Keratinocyte (primary cell): ENCODE measurements around the gene PSD4. TPM values are rescaled to one million over a fixed set of nuclear protein-coding genes. Genes with fewer than 3 reads are reported as not detected.

ENCODE experiments used
- DNase-seq: peaks from one replicate; pipeline ENCODE4 v3.0.0-alpha.2; 2011; ENCODE audit warnings: low read depth, missing footprints, low spot score
- FAIRE-seq: peaks from 2 replicates; lab custom pipeline; 2011; peaks lifted over from hg19 to GRCh38; lab: Jason Lieb, UNC
- H2AFZ ChIP-seq: 2 replicates; pipeline ENCODE4 v1.6.0; 2012; ENCODE audit warnings: low read length, control low read depth, inconsistent platforms; ENCODE audit not compliant: control insufficient read depth
- H3K27ac ChIP-seq: 2 replicates; pipeline ENCODE4 v1.5.1; 2011; ENCODE audit warnings: low read length; ENCODE audit not compliant: control insufficient read depth, insufficient read depth
- H3K27me3 ChIP-seq: 3 replicates; pipeline ENCODE4 v1.6.0; 2011; ENCODE audit warnings: low read length; ENCODE audit not compliant: control insufficient read depth, insufficient read depth; ENCODE audit errors: extremely low read depth
- H3K36me3 ChIP-seq, 2 experiments: 2 replicates in 1 of 2; 3 replicates in 1 of 2; pipeline ENCODE4 v1.5.1; 2011; ENCODE audit warnings: low read length in 2 of 2, mild to moderate bottlenecking in 1 of 2; ENCODE audit not compliant: control insufficient read depth in 2 of 2, insufficient read depth in 2 of 2; ENCODE audit errors: extremely low read depth in 1 of 2
- H3K4me1 ChIP-seq: 3 replicates; pipeline ENCODE4 v1.5.1; 2011; ENCODE audit warnings: low read length; ENCODE audit not compliant: control insufficient read depth, insufficient read depth; ENCODE audit errors: extremely low read depth
- H3K4me2 ChIP-seq: 3 replicates; pipeline ENCODE4 v1.6.0; 2011; ENCODE audit warnings: low read depth, low read length; ENCODE audit not compliant: control insufficient read depth, insufficient read depth; ENCODE audit errors: extremely low read depth
- H3K4me3 ChIP-seq, 3 experiments: fragments of 200-600 bp in 1 of 3; sonication (generic) in 1 of 3; 2 replicates in 2 of 3; 3 replicates in 1 of 3; pipeline ENCODE4 v1.5.1; 2011 to 2016; ENCODE audit warnings: low read length in 3 of 3, mild to moderate bottlenecking in 3 of 3, control low read depth in 2 of 3, inconsistent platforms in 1 of 3, low read depth in 1 of 3, mixed read lengths in 1 of 3, mixed run types in 1 of 3, moderate library complexity in 1 of 3; ENCODE audit not compliant: control insufficient read depth in 2 of 3, insufficient read depth in 2 of 3; ENCODE audit errors: extremely low read depth in 1 of 3
- H3K79me2 ChIP-seq: 2 replicates; pipeline ENCODE4 v1.6.0; 2012; ENCODE audit warnings: low read length; ENCODE audit not compliant: control insufficient read depth, insufficient read depth
- H3K9ac ChIP-seq: 3 replicates; pipeline ENCODE4 v1.6.0; 2011; ENCODE audit warnings: low read length; ENCODE audit not compliant: control insufficient read depth, insufficient read depth; ENCODE audit errors: extremely low read depth
- H3K9me1 ChIP-seq: 3 replicates; pipeline ENCODE4 v1.6.0; 2011; ENCODE audit warnings: low read length; ENCODE audit not compliant: control insufficient read depth, insufficient read depth; ENCODE audit errors: extremely low read depth
- H3K9me3 ChIP-seq: 2 replicates; pipeline ENCODE4 v1.5.1; 2012; ENCODE audit warnings: low read depth, low read length; ENCODE audit not compliant: control insufficient read depth
- H4K20me1 ChIP-seq: 3 replicates; pipeline ENCODE4 v1.6.0; 2011; ENCODE audit warnings: low read length; ENCODE audit not compliant: control insufficient read depth, insufficient read depth; ENCODE audit errors: extremely low read depth
- EZH2 ChIP-seq: IDR thresholded peaks from one replicate; pipeline ENCODE4 v1.6.1; 2012; ENCODE audit warnings: inconsistent platforms, mild to moderate bottlenecking, low read length, moderate library complexity
- dilution Hi-C: fragments of 300-500 bp; cut with MboI; formaldehyde crosslinking; loops from one replicate; pipeline ENCODE4 v1.7.0; 2020; ENCODE audit warnings: low sequenced_read_pairs; ENCODE audit not compliant: extremely low pct_ligation_motif_present
- polyA plus RNA-seq, 5 experiments: library from polyadenylated mRNA; depleted of rRNA in 3 of 5; stranded (reverse) in 3 of 5; stranded (forward) in 1 of 5; unstranded in 1 of 5; fragments of >200 nt; gene quantifications; 1 replicate in 1 of 5; 2 replicates in 3 of 5; 3 replicates in 1 of 5; pipeline versions ENCODE4 v1.2.1 to v1.2.3, GENCODE V29; 2011 to 2012; ENCODE audit warnings: missing spikeins in 2 of 5, low read depth in 1 of 5, low replicate concordance in 1 of 5
- TF ChIP-seq, protein P1 (sequence below), 3 experiments: IDR thresholded peaks in 1 of 3; conservative IDR thresholded peaks in 1 of 3; optimal IDR thresholded peaks in 1 of 3; 2 replicates in 2 of 3; 3 replicates in 1 of 3; pipeline versions ENCODE3 to v1.5.1; 2011; ENCODE audit warnings: low read length in 3 of 3, mild to moderate bottlenecking in 3 of 3, moderate library complexity in 2 of 3, control low read depth in 1 of 3, inconsistent platforms in 1 of 3; ENCODE audit not compliant: insufficient read depth in 2 of 3; ENCODE audit errors: extremely low read depth in 1 of 3

The PSD4 gene
- polyA plus RNA-seq, 1 donor (not counting 4 experiments of a cell fraction or from before 2014, with no cell fraction given) = 11.1 TPM

DNA sequence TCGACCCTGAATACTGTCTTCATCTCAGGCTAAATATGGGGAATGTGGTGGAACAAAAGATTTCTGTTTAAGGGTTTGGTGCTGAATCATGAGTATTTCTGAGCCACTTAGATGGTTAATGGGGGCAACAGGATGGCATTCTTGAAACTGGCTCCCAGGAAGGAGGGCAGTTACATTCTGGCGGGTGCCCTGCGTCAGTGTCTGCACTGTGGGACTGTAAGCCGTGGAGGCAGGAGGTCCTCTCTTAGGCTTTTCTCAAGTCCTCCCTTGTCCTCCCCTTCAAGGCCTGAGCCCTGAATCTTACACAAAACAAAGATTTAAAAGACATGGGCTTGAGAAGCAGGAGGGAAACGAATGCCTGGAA lies 45.7 kb downstream of the PSD4 start:
- dilution Hi-C loops = no loop called here
- H3K4me2 ChIP-seq = no peak overlapping the region
- no peak overlapping the region for H3K9ac ChIP-seq

DNA sequence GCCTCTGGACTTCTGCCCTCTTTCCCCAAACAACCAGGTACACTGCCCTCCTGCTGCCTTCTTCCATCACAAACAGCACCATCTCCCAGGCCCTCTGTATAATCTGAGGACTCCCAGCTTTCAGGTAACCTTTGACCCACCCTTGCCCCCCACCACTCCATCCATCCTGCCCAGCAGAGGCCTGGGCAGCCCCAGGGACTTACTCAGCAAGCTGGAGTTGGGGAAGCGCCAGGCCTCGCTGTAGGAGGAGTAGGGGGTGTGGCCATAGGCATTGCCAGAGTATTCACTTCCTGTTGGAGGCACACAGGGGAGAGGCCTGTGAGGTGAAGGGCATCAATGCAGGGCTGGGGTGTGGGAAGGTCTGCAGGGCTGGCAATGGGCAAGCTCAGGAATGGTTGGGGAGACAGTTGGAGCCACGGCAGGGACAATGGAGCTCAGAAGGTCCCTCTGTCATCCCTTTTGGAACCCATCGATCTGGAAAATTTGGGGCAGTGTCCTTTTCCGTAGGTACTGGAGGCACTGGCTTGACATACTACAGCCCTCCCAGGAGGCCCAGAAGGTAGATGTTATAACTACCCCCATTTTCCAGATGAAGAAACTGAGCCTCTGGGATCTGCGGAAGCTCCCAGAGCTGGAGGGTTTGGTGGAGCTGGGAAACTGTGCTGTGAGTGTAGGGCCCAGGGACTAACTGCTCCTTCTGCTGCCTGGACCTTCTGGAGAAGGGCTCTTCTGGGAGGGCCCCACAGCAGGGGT lies 46.3 kb downstream of the PSD4 start:
- dilution Hi-C loops = no loop called here
- Histone ChIP-seq H3K4me1 (peaks cover 18% of the 10 kb centered on the region), H3K27me3 (no peaks in the 10 kb centered on the region), H4K20me1 (no peaks in the 10 kb centered on the region), H3K9me3 (no peaks in the 10 kb centered on the region), H3K4me2 (no peak overlapping the region), H3K9me1 (no peaks in the 10 kb centered on the region), H3K9ac (no peak overlapping the region), H3K4me3 (no peak overlapping the region), H3K36me3 (peaks cover 0 to 1% of the 10 kb centered on the region in 2 experiments), H3K27ac (no peak overlapping the region), H2AFZ (peak overlapping the region; percentile 66), H3K79me2 (no peaks in the 10 kb centered on the region)
- FAIRE-seq (peak; percentile 80), DNase-seq (no peak)
- TF ChIP-seq, protein P1, sequence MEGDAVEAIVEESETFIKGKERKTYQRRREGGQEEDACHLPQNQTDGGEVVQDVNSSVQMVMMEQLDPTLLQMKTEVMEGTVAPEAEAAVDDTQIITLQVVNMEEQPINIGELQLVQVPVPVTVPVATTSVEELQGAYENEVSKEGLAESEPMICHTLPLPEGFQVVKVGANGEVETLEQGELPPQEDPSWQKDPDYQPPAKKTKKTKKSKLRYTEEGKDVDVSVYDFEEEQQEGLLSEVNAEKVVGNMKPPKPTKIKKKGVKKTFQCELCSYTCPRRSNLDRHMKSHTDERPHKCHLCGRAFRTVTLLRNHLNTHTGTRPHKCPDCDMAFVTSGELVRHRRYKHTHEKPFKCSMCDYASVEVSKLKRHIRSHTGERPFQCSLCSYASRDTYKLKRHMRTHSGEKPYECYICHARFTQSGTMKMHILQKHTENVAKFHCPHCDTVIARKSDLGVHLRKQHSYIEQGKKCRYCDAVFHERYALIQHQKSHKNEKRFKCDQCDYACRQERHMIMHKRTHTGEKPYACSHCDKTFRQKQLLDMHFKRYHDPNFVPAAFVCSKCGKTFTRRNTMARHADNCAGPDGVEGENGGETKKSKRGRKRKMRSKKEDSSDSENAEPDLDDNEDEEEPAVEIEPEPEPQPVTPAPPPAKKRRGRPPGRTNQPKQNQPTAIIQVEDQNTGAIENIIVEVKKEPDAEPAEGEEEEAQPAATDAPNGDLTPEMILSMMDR (optimal IDR thresholded peaks at IDR 0.05 in 1 of 3, IDR thresholded peaks at IDR 0.05 in 1 of 3, conservative IDR thresholded peaks at IDR 0.05 in 1 of 3; ENCODE audit: extremely low read depth in 1 of 3, insufficient read depth in 2 of 3, low read length in 3 of 3) = no peak
- no peak for TF ChIP-seq EZH2

More for the DNA sequence above, 45.7 kb downstream of the PSD4 start:
- Histone ChIP-seq H3K27ac (no peak overlapping the region), H3K36me3 (peaks cover 0 to 1% of the 10 kb centered on the region in 2 experiments), H3K9me1 (no peaks in the 10 kb centered on the region), H3K79me2 (no peaks in the 10 kb centered on the region), H3K4me1 (peaks cover 18% of the 10 kb centered on the region), H2AFZ (no peak overlapping the region), H3K9me3 (no peaks in the 10 kb centered on the region), H3K27me3 (no peaks in the 10 kb centered on the region), H3K4me3 (no peak overlapping the region), H4K20me1 (no peaks in the 10 kb centered on the region)
- DNase-seq = no peak
- peak; percentile 41 for FAIRE-seq
- TF ChIP-seq, protein P1 (optimal IDR thresholded peaks at IDR 0.05 in 1 of 3, IDR thresholded peaks at IDR 0.05 in 1 of 3, conservative IDR thresholded peaks at IDR 0.05 in 1 of 3; ENCODE audit: extremely low read depth in 1 of 3, insufficient read depth in 2 of 3, low read length in 3 of 3) = no peak
- no peak for TF ChIP-seq EZH2
